Esophagus squamous epithelium (tissue), 5 donors: ENCODE results near the gene CHDH. TPM values are rescaled to one million over a fixed set of nuclear protein-coding genes. Genes with fewer than 3 reads are reported as not detected.

Experiments used
- DNase-seq: peaks from one replicate; lab custom pipeline; 2025; lab: John Stamatoyannopoulos, UW
- H3K27ac ChIP-seq, 4 donors: fragments of 200-600 bp; sonication (generic); one replicate each; pipeline ENCODE4 v1.5.1; 2016 to 2019; ENCODE audit warnings: mild to moderate bottlenecking in 1 of 4
- H3K27me3 ChIP-seq, 4 donors: fragments of 200-600 bp; sonication (generic); 1 replicate in 3 of 4; 2 replicates in 1 of 4; pipeline versions ENCODE4 v1.5.1 to v1.6.0; 2017 to 2021; ENCODE audit warnings: antibody characterized with exemption in 1 of 4
- H3K36me3 ChIP-seq, 3 donors: fragments of 200-600 bp; sonication (generic); one replicate each; pipeline ENCODE4 v1.5.1; 2016 to 2019
- H3K4me1 ChIP-seq, 3 donors: fragments of 200-600 bp; sonication (generic); one replicate each; pipeline ENCODE4 v1.5.1; 2017 to 2019
- H3K4me3 ChIP-seq, 4 donors: fragments of 200-600 bp; sonication (generic); 1 replicate in 3 of 4; 2 replicates in 1 of 4; pipeline ENCODE4 v1.5.1; 2016 to 2019; ENCODE audit warnings: mild to moderate bottlenecking in 2 of 4, moderate library complexity in 1 of 4
- H3K9me3 ChIP-seq, 3 donors: fragments of 200-600 bp; sonication (generic); one replicate each; pipeline ENCODE4 v1.5.1; 2016 to 2019
- POLR2A ChIP-seq, 4 donors: fragments of 450-650 bp; IDR thresholded peaks; one replicate each; pipeline ENCODE4 v1.6.1; 2017; ENCODE audit warnings: antibody characterized with exemption in 4 of 4, mild to moderate bottlenecking in 4 of 4, moderate library complexity in 3 of 4
- WGBS, 2 donors: methylation state at CpG; one replicate each; pipeline ENCODE4 v1.1.5; 2018; 5-methylcytosine and 5-hydroxymethylcytosine counted together
- intact Hi-C: fragments of 100-400 bp; cut with DNase I; formaldehyde crosslinking; loops from one replicate; pipeline ENCODE4 v1.15.0; 2022
- total RNA-seq, 4 donors: library from RNA; depleted of rRNA; stranded (reverse); fragments of >200 nt; gene quantifications; one replicate each; pipeline ENCODE4 v1.1.0, GENCODE V29; 2016
- TF ChIP-seq, protein P1 (sequence below), 6 experiments: fragments of 450-650 bp in 4 of 6; fragments of 200-600 bp in 2 of 6; sonication (generic) in 2 of 6; IDR thresholded peaks; one replicate each; pipeline ENCODE4 v1.5.1; 2016 to 2019; ENCODE audit warnings: antibody characterized with exemption in 6 of 6, mild to moderate bottlenecking in 4 of 6, moderate library complexity in 4 of 6
- donor health status: DM: yes; HTN: yes; CAD: no.

Gene CHDH
- total RNA-seq, 4 donors from 2014 or later: 0.92 to 2.1 (median 1.2) TPM

DNA sequence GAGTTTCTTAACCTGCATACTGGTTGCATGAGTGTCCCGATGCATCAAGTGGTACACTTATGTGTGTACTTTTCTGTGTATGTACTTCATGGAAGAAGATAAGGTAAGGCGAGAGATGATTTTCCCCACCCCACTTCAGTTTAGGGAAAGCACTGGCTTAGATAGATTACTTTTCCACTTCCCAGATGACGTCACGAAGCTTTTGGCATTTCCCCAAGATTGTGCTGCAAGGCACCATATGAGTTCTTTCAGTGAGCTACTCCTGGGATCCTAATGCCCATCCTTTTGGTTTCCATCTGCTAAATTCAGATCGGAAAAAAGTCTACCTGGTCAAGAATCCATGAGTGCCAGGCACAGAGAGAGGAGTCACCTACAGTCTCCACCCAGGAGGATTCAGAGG lies 4.7 kb upstream of the CHDH start:
- intact Hi-C loops: no loop called here
- no peak for DNase-seq

DNA sequence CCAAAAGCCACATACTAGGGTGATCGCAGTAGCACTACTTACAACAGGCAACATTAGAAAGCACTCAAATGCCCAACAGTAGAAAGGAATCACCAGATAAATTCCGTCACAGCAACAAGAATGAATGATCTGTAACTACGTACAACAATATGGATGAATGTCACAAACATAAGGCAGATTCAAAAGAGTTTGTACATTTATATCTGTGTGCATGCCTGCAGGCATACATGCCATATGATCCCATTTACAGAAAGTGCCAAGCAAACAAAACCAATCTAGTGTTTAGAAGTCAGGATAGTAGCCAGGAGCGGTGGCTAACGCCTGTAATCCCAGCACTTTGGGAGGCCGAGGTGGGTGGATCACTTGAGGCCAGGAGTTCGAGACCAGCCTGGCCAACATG lies 3.7 kb upstream of the CHDH start:
- peaks cover 0 to 49% (median 0%) of the 10 kb centered on the region in 4 donors for H3K27me3 ChIP-seq
- H3K4me3 ChIP-seq: no peak overlapping the region
- intact Hi-C loops: no loop called here
- no peak overlapping the region for H3K27ac ChIP-seq
- H3K9me3 ChIP-seq: no peaks in the 10 kb centered on the region
- 91 to 94% methylated on average over 7 of the region's 7 CpGs for WGBS, 2 donors
- peaks cover 6 to 20% (median 10%) of the 10 kb centered on the region in 3 donors for H3K4me1 ChIP-seq
- no peaks in the 10 kb centered on the region for H3K36me3 ChIP-seq
- TF ChIP-seq POLR2A (IDR thresholded peaks at IDR 0.05): no peak
- TF ChIP-seq, protein P1, sequence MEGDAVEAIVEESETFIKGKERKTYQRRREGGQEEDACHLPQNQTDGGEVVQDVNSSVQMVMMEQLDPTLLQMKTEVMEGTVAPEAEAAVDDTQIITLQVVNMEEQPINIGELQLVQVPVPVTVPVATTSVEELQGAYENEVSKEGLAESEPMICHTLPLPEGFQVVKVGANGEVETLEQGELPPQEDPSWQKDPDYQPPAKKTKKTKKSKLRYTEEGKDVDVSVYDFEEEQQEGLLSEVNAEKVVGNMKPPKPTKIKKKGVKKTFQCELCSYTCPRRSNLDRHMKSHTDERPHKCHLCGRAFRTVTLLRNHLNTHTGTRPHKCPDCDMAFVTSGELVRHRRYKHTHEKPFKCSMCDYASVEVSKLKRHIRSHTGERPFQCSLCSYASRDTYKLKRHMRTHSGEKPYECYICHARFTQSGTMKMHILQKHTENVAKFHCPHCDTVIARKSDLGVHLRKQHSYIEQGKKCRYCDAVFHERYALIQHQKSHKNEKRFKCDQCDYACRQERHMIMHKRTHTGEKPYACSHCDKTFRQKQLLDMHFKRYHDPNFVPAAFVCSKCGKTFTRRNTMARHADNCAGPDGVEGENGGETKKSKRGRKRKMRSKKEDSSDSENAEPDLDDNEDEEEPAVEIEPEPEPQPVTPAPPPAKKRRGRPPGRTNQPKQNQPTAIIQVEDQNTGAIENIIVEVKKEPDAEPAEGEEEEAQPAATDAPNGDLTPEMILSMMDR (IDR thresholded peaks at IDR 0.05): no peak
- no peak for DNase-seq

More for the DNA sequence above, 4.7 kb upstream of the CHDH start:
- Histone ChIP-seq H3K36me3 (no peaks in the 10 kb centered on the region), H3K4me3 (no peak overlapping the region), H3K9me3 (no peaks in the 10 kb centered on the region), H3K4me1 (peaks cover 6 to 11% (median 10%) of the 10 kb centered on the region in 3 donors), H3K27me3 (peaks cover 0 to 40% (median 0%) of the 10 kb centered on the region in 4 donors), H3K27ac (no peak overlapping the region)
- no peak for TF ChIP-seq POLR2A (IDR thresholded peaks at IDR 0.05)
- TF ChIP-seq, protein P1 (IDR thresholded peaks at IDR 0.05): no peak
- 48 to 62% methylated on average over 4 to 5 of the region's 5 CpGs for WGBS, 2 donors

DNA sequence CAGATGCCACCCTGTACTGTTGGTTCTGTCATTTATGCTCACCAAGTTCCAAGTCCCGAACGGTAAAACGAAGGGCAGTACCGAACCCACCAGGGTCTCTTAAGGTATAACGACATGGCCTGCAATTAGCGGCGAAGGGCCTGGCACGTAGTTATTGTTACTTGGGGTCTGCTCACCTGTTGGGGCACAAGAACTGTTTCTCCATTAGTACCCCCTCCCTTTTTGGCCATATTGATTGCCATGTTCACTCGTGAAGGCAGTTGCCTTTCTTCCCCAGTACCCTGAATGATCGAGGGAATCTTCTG lies 584 bp upstream of the CHDH start:
- Histone ChIP-seq H3K27ac (no peak overlapping the region), H3K4me3 (peak overlapping the region; percentile 47 to 86 (median 68))
- no peak for TF ChIP-seq POLR2A (IDR thresholded peaks at IDR 0.05)
- TF ChIP-seq, protein P1 (IDR thresholded peaks at IDR 0.05): no peak

DNA sequence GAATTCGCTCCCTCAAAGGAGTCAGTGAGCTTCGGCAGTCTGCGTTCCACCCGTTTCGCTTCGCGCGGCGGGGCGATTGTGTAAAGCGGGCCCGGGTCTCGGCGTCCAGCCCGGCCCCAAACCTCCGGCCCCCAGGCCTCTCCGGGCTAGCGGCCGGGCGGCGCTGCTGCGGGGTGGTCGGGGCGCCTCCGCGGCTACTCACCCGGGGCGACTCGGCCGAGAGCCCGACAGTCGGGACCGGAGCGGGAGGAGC lies 412 bp downstream of the CHDH start:
- TF ChIP-seq, protein P1 (IDR thresholded peaks at IDR 0.05): no peak
- no peak for TF ChIP-seq POLR2A (IDR thresholded peaks at IDR 0.05)
- Histone ChIP-seq H3K36me3 (no peaks in the 10 kb centered on the region), H3K9me3 (no peaks in the 10 kb centered on the region), H3K27ac (peak overlapping the region; percentile 13 to 75 (median 58)), H3K4me3 (peak overlapping the region; percentile 47 to 86 (median 68)), H3K27me3 (peaks cover 0 to 54% (median 0%) of the 10 kb centered on the region in 4 donors), H3K4me1 (peaks cover 6 to 20% (median 10%) of the 10 kb centered on the region in 3 donors)
- no CpG with 5 or more reads among the region's 34 CpGs for WGBS, 2 donors
- intact Hi-C loops: no loop called here
- DNase-seq: no peak

More for the DNA sequence above, 584 bp upstream of the CHDH start:
- Histone ChIP-seq H3K36me3 (no peaks in the 10 kb centered on the region), H3K9me3 (no peaks in the 10 kb centered on the region), H3K27me3 (peaks cover 0 to 56% (median 0%) of the 10 kb centered on the region in 4 donors), H3K4me1 (peaks cover 6 to 20% (median 10%) of the 10 kb centered on the region in 3 donors)
- 48 to 60% methylated on average over 5 to 10 of the region's 10 CpGs for WGBS, 2 donors
- intact Hi-C loops: no loop called here
- DNase-seq: no peak

DNA sequence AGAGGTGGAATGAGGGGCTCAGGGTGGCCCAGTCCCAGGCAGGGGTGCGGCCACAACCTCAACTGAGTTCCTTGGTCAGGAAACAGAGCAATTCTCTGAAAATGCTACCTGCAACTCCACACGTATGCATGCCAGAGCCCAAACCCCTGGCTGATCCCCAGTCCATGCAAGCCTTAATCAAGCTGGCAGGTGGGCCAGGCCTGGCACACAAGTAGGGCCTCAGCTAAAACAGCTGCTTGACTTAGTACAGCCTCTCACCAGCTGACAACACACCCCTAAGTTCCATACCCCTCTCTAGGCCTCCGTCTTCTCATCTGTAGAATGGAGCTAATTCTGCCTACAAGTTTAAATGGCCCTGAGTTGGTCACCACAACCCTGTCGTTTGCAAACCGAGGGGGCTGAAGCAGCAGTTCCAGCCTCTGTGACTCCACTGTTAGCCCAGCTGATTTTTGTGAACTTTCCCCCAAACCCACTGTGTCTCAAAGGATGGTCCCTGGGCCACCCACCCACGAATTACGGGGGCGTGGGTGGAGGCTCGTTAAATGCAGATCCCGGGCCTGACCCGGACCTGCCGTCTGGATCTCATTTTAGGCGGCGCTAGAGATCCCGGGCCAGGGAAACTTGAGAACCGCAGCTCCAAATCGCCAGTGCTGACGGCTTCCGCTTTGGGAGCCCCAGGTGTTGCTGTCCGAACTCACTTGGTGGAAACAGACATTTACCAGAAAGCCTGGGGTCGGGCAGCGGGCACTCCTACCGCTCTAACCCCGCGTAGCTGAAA lies 927 bp downstream of the CHDH start:
- no peaks in the 10 kb centered on the region for H3K36me3 ChIP-seq
- intact Hi-C loops: no loop called here
- peaks cover 6 to 20% (median 10%) of the 10 kb centered on the region in 3 donors for H3K4me1 ChIP-seq
- peak overlapping the region; percentile 13 to 75 (median 58) for H3K27ac ChIP-seq
- no peak for DNase-seq
- no peaks in the 10 kb centered on the region for H3K9me3 ChIP-seq
- H3K27me3 ChIP-seq: peaks cover 0 to 54% (median 0%) of the 10 kb centered on the region in 4 donors
- TF ChIP-seq, protein P1 (IDR thresholded peaks at IDR 0.05): peak in 2 of 6 experiments; percentile 21 to 22
- no peak for TF ChIP-seq POLR2A (IDR thresholded peaks at IDR 0.05)
- H3K4me3 ChIP-seq: peak overlapping the region; percentile 47 to 86 (median 68)
- WGBS, 2 donors: 67 to 79% methylated on average over 1 to 5 of the region's 25 CpGs
